NK-92 (cell line): ENCODE data around the gene PCNX1.
"Not testable (repeated sequence)": the region's sequence is repeated elsewhere in the genome, so short reads cannot be mapped to it uniquely, and the experiment has no call there.

ENCODE experiments used
- DNase-seq: peaks from one replicate; lab custom pipeline; 2025; ENCODE audit not compliant: unreplicated experiment; lab: John Stamatoyannopoulos, UW

PCNX1 gene

DNA sequence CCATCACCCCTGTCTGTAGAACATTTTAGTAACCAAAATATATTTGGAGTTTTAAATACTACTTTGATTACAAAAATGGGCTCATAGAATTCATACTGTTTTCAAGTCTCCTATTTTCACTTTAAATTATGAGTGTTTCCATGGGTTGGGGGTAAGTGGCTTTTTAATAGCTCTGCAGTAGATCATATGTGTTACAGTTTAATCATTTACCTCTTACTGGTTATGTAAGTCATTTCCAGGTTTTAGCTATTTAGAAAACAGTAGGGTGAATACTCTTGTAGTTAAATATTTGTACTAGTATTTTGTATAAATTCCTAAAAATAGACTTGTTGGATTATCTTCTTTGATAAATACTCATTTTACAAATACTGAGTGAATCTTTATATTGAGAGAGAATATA lies 8.2 kb downstream of the PCNX1 start:
- DNase-seq = no peak

DNA sequence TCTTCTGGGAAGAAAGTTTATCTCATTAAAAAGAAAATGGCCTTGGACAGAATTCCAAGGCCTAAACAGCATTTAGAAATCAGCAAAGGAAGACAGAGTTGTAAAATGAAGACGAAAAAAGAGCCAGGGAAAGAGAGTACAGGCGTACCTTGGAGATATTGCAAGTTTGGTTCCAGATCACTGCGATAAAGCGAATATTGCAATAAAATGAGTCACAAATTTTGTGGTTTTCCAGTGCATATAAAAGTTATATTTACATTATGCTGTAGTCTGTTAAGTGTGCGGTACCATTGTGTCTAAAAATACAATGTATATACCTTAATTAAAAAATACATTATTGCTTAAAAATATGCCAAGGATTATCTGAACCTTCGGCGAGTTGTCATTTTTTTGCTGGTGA lies 9.0 kb downstream of the PCNX1 start:
- DNase-seq = no peak

DNA sequence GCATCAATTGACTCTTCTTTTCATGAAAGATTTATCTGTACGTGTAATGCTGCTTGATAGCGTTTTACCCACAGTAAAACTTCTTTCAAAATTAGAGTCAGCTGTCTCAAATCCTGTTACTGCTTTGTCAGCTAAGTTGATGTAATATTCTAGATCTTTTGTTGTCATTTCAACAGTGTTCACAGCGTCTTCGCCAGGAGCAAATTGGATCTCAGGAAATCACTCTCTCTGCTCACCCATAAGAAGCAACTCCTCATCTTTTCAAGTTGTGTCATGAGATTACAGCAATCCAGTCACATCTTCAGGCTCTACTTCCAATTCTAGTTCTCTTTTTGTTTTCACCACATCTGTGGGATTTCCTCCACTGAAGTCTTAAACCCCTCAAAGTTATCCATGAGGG lies 9.5 kb downstream of the PCNX1 start:
- DNase-seq = no peak

DNA sequence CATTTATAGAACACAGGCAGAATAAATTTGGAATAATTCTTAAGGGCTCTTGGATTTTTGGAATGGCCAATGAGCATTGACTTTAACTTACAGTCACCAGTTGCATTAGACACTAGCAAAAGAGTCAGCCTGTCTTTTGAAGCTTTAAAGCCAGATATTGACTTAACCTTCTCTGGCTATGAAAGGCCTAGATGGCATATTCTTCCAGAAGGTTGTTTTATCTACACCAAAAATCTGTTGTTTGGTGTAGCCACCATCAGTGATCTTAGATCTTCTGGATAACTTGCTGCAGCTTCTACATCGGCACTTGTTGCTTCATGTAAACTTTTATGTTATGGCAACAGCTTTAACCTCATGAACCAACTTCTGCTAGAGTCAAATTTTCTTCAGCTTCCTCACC lies 10.4 kb downstream of the PCNX1 start:
- DNase-seq = no peak

GRCh38 chr14:70919774-70920173 lies 12.5 kb downstream of the PCNX1 start:
- DNase-seq = no peak

DNA sequence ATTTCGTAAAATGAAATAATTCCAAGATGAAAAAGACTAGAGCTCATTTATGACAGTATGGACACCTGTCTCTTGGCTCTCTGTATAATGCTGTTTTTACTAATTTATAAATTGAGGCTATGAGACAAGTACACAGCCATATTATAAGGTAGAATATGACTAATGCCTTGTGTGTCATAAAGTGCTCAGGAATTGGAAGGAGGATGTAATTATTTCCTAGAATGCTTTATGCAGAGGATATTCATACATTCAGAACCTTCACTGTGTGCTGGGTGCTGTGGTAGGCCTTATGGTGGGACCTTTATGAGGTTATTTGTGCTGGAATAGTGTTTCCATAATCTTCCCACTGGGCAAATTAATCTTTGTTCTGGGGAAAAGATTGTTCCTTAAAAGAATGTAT lies 13.3 kb downstream of the PCNX1 start:
- no peak for DNase-seq

- DNase-seq = no peak
Observed at GRCh38 chr14:70921669-70922068, 14.4 kb downstream of the PCNX1 start.

DNA sequence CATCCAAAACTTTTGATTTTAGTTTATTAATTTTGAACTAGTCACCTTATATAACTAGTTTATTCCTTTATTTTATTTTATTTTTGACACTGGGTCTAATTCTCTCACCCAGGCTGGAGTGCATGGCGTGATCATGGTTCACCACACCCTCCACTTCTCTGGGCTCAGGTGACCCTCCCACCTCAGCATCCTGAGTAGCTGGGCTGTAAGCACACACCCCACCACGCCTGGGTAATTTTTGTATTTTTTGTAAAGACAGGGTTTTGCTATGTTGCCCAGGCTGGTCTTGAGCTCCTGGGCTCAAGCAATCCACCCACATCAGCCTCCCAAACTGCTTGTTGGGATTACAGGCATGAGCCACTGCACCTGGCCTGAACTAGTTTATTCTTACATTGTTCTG lies 17.3 kb downstream of the PCNX1 start:
- no peak for DNase-seq

DNA sequence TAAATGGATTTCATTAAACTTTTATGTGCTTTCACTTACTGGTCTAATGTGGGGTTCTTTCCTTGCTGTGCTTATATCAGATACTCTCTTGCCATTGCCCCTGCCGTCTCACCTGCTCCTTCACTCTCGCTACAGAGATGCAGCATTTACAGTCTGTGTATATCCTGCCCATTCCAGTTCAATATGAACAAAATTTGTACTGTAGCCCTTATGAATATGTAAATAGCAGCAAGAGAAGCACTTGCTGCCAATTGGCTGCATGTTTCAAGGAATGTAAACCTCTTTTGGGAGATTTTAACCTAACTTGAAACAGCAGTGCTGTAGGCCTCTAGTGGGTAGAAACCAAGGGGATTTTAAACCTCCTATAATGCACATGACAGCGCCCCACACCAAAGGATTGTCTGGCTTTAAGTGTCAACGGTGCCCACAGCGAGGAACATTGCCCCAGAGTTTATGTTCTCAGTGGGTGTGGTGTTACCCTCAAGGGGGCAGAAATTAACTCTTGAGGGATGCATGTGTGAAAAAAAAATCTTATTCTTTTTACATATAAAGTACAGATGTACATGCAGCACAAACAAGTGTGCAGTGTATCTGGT lies 19.1 kb downstream of the PCNX1 start:
- DNase-seq = no peak

DNA sequence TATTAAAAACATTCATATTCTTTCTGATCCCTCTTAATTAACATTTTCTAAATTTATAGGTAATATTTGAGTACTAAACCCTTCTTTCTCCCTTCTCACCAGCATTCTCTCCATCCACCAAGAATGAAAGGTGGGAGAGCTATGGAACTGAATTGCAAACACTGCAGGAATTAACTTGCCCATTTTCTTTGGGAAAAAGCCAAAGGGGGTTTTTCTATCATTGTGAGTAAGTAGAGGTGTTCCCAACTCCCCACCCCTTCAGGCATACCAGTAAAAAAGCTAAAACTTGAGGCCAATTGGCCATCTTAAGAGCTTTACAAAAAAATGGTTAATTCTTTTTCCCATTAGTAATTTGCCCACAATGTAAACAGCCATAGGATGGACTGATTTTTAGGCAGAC lies 23.7 kb downstream of the PCNX1 start:
- DNase-seq = no peak

GRCh38 chr14:70934084-70934483 lies 26.8 kb downstream of the PCNX1 start:
- DNase-seq = no peak

DNA sequence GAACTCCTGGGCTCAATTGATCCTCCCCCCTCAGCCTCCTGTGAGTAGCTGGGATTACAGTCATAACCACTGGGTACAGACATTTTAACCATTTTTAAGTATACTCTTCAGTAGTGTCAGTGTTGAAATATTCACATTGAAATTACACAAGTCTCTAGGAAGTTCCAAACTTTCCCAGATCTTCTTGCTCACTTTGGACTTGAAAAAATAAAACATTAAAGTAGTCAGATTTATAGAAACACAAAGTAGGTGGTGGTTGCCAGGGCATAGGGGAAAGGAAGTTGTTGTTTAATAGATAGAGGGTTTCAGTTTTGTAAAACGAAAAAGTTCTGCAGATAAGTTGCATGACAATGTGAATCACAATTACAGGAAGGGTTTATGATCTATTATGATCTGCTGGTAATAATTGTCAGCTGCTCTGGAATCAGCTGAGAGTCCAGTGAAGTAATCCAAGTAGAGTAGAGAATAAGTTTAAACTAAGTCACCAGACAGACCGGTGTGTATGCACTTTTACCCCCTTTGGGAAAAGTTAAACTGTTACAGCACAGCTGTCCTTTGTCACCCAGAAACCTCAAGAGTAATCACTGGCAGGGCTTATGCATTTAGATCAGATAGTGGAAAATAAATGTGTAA lies 27.4 kb downstream of the PCNX1 start:
- DNase-seq = no peak

- no peak for DNase-seq
Observed at GRCh38 chr14:70935135-70935534, 27.9 kb downstream of the PCNX1 start.

DNA sequence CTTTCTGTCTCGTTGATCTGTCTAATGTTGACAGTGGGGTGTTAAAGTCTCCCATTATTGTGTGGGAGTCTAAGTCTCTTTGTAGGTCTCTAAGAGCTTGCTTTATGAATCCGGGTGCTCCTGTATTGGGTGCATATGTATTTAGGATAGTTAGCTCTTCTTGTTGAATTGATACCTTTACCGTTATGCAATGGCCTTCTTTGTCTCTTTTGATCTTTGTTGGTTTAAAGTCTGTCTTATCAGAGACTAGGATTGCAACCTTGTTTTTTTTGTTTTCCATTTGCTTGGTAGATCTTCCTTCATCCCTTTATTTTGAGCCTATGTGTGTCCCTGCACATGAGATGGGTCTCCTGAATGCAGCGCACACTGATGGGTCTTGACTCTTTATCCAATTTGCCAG lies 32.4 kb downstream of the PCNX1 start:
- not testable (repeated sequence) for DNase-seq

DNA sequence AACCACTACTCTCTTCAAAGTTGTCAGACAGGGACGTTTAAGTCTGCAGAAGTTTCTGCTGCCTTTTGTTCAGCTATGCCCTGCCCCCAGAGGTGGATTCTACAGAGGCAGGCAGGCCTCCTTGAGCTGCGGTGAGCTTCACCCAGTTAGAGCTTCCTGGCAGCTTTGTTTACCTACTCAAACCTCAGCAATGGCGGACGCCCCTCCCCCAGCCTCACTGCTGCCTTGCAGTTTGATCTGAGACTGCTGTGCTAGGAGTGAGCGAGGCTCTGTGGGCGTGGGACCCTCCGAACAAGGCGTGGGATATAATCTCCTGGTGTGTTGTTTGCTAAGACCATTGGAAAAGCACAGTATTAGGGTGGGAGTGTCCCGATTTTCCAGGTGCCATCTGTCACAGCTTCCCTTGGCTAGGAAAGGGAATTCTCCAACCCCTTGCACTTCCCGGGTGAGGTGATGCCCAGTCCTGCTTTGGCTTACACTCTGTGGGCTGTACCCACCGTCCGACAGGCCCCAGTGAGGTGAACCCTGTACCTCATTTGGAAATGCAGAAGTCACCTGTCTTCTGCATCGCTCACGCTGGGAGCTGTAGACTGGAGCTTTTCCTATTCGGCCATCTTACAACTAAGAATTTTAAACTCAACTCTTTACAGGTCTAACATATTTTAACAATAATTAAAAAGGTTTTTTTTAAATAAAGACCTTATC lies 34.5 kb downstream of the PCNX1 start:
- DNase-seq = not testable (repeated sequence)

DNA sequence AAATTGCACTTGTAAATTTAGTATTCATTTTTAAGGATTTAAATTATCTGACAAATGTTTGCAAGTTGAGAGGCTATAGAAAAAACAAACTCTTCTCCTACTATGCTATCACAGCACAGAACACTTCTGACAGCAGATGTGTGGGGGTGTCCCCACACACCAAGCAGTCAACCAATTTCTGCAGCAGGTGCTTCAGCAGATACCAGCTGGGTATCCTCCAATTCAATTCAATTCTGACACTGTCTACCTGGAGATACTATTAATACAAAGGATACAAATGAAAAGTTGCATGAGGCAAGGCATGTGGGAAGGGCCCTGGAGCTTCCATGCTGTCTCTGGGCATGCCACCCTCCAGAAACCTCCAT lies 35.1 kb downstream of the PCNX1 start:
- DNase-seq = no peak

DNA sequence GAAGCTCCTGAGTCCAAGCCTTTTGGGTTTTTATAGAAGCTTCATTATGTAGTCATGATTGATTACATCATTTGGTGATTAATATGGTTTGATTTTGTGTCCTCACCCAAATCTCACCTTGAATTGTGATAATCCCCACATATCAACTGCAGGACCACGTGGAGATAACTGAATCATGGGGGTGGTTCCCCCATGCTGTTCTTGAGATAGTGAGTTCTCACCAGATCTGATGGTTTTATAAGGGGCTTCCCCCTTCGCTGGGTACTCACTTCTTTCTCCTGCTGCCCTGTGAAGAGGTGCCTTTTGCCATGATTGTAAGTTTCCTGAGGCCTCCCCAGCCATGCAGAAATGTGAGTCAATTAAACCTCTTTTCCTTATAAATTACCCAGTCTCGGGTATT lies 35.5 kb downstream of the PCNX1 start:
- not testable (repeated sequence) for DNase-seq

DNA sequence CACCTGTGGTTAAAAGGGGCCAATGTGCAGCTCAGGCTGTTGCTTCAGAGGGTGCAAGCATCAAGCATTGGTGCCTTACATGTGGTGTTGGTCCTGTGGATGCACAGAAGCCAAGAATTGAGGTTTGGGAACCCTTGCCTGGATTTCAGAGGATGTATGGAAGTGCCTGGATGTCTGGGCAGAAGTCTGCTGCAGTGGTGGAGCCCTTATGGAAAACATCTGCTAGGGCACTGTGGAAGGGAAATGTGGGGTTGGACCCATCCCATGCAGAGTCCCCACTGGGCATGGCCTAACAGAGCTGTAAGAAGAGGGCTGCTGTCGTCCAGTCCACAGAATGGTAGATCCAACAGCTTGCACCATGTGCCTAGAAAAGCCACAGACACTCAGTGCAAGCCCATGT lies 36.6 kb downstream of the PCNX1 start:
- no peak for DNase-seq

- no peak for DNase-seq
Observed at GRCh38 chr14:70947739-70948138, 40.5 kb downstream of the PCNX1 start.

DNA sequence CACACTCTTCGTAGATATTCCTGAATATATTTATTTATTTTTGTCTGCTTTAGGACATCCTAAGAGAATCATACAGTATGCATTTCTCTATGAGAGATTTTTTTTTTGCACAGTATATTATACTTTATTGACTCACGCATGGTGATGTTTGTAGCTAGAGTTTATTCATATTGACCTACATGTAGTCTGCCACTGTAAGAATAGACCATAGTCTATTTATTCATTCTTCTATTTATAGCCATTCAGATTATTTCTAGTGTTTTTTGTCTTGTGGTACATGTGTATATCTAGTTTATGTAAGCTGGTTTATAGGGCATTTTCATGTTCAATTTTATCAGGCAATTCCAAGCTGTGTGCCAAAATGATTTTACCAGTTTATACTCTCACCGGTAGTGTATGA lies 45.2 kb downstream of the PCNX1 start:
- no peak for DNase-seq

DNA sequence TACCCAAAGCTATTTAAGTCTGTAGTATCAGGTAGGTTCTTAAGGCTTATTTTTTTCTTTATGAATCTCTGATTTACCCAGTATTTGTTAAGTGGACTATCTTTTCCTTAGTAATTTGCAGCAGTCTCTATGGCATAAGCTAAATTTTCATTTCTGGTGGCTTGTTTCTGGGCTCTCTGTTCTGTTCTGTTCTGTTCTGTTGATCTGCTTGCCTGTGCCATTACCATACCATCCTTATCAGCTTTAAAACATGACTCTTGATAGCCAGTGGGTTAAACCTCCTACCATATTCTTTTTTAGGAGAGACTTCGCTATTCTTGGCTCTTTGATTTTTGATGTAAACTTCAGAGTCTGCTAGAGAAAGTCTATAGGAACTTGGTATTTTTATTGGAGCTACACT lies 46.8 kb downstream of the PCNX1 start:
- no peak for DNase-seq

DNA sequence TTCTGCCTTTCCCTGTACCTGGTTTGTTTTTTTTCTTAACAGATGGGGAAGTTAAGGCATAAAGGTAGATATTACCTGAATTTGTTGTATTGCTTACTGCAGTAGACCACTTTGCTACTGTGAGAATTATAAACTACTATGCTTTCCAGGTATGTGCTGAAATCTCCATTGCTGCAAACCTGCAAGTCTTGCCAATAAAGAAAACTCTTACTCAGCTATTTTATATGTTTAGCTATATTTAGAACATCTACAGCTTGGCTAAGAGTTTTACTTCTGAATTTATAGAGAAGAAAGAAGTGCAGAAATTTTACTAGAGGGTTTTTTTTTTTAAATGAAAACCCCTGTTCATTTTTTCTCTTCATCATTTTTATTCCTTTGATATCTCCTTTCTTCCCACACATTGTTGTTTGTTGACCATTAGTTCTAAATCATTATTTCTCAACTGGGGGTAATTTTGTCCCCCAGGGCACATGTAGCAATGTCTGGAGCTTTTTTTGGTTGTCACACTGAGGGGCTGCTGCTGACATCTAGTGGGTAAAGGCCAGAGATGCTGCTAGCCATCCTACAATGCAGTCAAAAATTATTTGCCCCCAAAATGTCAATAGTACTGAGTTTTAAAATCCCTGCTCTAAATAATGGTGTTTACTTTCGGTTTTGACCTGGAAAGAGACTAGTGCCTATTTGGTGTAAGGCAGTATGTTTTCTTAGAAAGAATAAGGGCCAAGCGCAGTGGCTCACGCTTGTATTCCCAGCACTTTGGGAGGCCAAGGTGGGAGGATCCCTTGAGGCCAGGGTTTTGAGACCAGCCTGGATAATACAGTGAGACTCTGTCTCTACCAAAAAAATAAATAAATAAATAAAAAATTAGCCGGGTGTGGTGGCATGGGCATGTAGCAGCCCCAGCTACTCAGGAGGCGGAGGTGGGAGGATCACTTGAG lies 48.6 kb downstream of the PCNX1 start:
- DNase-seq = no peak
